Activated naive CD4-positive, alpha-beta T cell (primary cell): Measurements from ENCODE around the gene DDX11.
"Not testable (repeated sequence)": the region's sequence is repeated elsewhere in the genome, so short reads cannot be mapped to it uniquely, and the experiment has no call there.

Experiments
- DNase-seq, 4 experiments: peaks; one replicate each; lab custom pipeline; 2025; lab: John Stamatoyannopoulos, UW

Gene DDX11

GRCh38 chr12:31099434-31099833, 25.8 kb downstream of the DDX11 start:
- DNase-seq, result not testable (repeated sequence)

GRCh38 chr12:31100503-31101208, 27.0 kb downstream of the DDX11 start:
- not testable (repeated sequence) for DNase-seq

- not testable (repeated sequence) for DNase-seq
These were observed 28.5 kb downstream of the DDX11 start for GRCh38 chr12:31102125-31102524.

- DNase-seq, result not testable (repeated sequence)
These were observed 28.9 kb downstream of the DDX11 start for GRCh38 chr12:31102596-31102995.

GRCh38 chr12:31103561-31103975, 29.9 kb downstream of the DDX11 start:
- not testable (repeated sequence) for DNase-seq

- not testable (repeated sequence) for DNase-seq
These were observed 30.6 kb downstream of the DDX11 start for GRCh38 chr12:31104220-31104619.

- DNase-seq, result not testable (repeated sequence)
These were observed 31.1 kb downstream of the DDX11 start for GRCh38 chr12:31104773-31105172.

GRCh38 chr12:31105668-31106067, 32.0 kb downstream of the DDX11 start:
- DNase-seq, result no peak

GRCh38 chr12:31106101-31106803, 32.6 kb downstream of the DDX11 start:
- DNase-seq, result no peak

GRCh38 chr12:31109773-31110172, 36.1 kb downstream of the DDX11 start:
- DNase-seq, result not testable (repeated sequence)

GRCh38 chr12:31110263-31110662, 36.6 kb downstream of the DDX11 start:
- DNase-seq, result not testable (repeated sequence)

GRCh38 chr12:31115092-31115601, 41.5 kb downstream of the DDX11 start:
- DNase-seq, result not testable (repeated sequence)

- DNase-seq, result not testable (repeated sequence)
These were observed 43.2 kb downstream of the DDX11 start for GRCh38 chr12:31116846-31117202.

GRCh38 chr12:31117203-31118011, 43.7 kb downstream of the DDX11 start:
- DNase-seq, result peak in 3 of 4 experiments; percentile 34 to 64 (median 36)

GRCh38 chr12:31118347-31119191, 44.9 kb downstream of the DDX11 start:
- peak in 1 of 4 experiments; percentile 41 for DNase-seq

GRCh38 chr12:31119192-31119802, 45.6 kb downstream of the DDX11 start:
- DNase-seq, result no peak

- DNase-seq, result no peak
These were observed 46.1 kb downstream of the DDX11 start for GRCh38 chr12:31119803-31120211.

GRCh38 chr12:31120392-31121008, 46.8 kb downstream of the DDX11 start:
- DNase-seq, result no peak

GRCh38 chr12:31121022-31121728, 47.5 kb downstream of the DDX11 start:
- DNase-seq, result not testable (repeated sequence)

- DNase-seq, result no peak
These were observed 48.8 kb downstream of the DDX11 start for GRCh38 chr12:31122481-31122880.
